PC-9 (cell line): ENCODE data around the gene EXD3.

Experiments
- CTCF ChIP-seq: fragments of 200-600 bp; sonication (generic); conservative IDR thresholded peaks from 2 replicates; pipeline ENCODE4 v1.6.1; 2017; ENCODE audit warnings: mixed run types, antibody characterized with exemption, mild to moderate bottlenecking, moderate library complexity
- EZH2 ChIP-seq: fragments of 200-600 bp; sonication (generic); IDR thresholded peaks from 2 replicates; pipeline ENCODE4 v1.8.0; 2017; ENCODE audit warnings: antibody characterized with exemption, low read depth

- TF ChIP-seq CTCF (no peak), EZH2 (no peak)
Observed at GRCh38 chr9:137371946-137372651, 50.9 kb downstream of the EXD3 start.
